IPS-11a (cell line): ENCODE data around the gene CDH4.

Source experiments
- H3K4me3 ChIP-seq: one replicate; pipeline ENCODE4 v1.5.1; 2013; ENCODE audit warnings: low read depth, low read length, control low read depth

Gene CDH4

DNA sequence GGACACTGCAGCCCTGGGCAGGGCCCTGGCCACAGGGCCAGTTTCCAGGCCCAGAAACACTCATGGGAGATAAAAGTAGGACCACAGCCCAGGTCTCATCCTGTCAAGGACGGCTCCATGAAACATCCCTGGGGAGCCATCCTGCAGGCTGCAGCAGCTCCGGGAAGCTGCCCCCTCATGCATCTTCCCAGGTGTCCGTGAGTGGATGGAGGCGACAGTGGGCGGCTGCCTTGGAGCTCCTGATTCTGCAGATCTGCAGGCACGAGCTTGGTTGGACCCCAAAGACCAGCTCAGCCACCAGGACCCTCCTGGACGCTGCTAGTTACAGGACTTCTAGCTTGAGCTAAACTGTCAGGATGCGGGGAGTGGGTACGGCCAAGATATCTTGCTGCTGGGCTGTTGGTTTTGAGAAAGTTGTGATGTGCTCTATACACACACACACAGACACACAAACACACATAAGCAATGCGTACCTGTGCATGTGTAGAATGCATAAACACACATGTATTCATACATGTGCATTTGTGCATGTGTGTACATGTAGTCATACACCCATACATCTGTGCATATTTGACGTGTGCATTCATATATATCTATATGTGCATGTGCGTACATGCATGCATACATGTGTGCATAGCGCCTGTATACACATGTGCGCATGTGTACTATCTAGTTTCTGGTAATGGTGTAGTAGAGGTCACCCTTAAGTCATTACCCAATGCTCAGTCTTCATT is 515.9 kb downstream of the CDH4 start:
- no peak overlapping the region for H3K4me3 ChIP-seq

DNA sequence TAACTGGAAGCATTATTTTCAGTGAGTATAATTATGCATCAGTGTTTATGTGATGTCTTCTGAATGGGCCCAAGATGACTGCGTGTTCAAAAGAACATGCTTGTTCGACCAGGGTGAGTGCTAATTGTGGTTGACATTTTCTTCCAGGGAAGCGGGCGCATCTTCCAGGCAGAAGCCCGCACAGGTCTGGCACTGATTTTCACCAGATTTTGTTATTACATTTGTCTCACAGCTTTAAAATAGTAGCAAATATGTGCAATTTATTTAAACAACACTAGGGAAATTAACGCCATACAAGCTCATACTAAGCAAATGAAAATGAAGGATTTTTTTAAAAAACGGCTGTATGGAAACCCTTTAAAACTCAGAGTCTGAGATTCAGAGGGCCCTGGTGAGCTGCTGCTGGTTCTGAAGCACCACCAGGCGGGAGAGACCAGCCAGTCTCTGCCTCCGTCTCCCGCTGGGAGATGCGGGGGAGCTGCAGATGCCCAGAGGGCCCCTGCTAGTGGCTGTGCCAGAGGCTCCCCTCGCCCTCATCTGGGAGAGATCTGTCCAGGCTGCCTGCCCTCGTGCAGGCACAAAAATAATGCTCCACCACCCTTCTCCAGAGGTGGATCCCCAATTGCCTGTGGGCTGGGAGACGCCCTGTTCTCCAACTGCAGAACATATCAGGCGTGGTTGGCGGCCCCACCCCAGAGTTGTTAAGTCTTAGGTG is 516.7 kb downstream of the CDH4 start:
- no peak overlapping the region for H3K4me3 ChIP-seq

DNA sequence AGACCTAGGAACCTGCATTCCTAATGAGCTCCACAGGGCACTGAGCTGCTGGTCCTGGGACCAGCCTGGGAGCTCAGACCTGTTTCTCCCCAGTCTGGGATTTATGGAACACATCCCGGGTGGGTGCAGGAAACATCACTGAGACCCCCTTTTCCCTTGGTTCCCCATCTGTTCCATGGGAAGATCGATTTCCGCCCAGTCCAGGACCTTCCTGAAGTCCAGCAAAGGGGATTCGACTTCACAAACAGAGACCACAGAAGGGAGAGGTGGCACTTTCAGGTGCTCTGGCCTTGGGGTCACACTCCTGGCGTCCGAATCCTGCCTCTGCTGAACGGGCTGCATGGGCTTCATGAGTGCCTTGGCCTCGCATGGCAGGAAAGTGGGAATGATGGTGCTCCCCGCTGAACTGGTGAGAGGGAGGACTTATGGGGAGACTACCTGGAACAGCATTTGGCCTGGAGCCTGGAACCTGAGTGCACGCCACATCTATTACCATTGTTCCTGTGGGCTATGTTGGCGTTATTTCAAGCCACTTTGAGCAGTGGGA is 517.3 kb downstream of the CDH4 start:
- no peak overlapping the region for H3K4me3 ChIP-seq

DNA sequence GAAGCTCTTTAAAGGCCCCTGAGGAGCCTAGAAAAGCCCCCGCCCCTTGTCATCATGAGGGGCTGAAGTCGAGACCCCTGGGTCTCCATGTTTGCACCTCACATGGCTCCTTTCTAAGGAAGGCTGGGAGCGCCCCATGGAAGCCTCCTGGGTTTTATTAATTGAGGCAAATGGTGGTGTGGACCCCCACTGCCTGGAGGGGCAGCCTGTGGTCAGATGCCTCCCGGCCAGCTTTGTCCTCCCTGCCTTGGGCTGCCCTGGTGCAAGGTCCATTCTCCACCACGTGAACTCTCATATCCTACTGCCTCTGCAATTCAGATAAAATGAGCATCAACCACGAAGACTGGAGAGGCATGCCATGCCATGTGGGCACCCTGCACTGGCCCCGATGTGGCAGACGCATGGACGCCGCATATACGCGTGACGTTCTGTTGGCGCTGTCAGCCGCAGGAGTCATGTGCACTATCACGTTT is 518.1 kb downstream of the CDH4 start:
- H3K4me3 ChIP-seq: no peak overlapping the region

DNA sequence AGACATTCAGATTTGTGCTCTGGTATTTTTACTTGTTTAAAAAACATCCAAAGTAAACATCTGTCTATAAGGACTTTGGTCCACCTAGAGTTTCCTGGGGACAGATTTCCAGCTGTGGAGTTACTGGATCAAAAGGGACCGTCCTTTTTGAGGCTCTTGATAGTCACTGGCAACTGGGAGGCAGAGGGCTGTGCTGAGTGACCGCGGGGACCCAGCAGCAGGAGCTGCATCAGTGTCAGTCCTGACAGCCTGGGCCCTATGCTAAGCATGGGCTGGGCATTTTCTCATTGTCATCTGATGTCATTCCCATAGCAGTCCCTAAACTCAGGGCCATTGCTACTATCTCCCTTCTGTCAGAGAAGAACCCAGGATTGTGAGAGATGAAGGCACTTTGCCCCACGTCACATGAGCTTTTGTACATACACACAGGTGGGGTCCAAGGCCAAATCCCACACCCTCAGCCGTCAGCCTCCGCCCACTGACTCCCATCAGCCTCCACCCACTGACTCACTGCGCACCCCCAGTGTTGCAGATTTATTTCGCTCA is 519.8 kb downstream of the CDH4 start:
- H3K4me3 ChIP-seq: no peak overlapping the region

DNA sequence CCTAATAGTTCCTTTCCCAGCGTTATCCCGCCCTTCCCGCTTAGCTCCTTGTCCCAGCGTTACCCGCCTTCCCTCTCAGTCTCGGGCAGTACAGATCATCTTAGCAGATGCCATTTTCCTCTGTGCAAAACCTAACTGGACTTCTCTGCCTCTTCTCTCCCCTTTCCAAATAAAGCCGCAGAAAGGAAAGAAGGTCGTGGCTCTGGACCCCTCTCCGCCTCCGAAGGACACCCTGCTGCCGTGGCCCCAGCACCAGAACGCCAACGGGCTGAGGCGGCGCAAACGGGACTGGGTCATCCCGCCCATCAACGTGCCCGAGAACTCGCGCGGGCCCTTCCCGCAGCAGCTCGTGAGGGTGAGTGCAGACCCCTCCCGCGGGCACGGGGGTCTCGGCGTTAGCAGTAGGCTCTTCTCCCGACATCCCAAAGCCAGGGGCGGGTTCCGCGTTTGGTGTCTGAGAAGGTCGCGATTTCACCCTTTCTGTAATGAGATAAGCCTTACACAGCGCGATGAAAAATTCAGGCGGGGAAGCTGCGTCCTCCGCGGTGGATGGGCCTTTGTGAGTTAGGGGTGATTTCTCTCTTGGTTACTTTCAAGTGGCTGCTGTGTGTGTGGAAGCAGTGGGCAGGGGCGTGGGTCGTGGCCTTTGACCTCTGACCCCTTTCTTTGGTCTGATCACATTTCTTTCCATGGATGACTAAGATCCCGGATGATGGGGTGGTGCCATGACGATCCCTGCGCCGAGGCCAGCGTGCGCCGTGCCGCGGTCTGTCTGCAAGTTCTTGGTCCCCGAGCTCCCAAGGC is 521.0 kb downstream of the CDH4 start:
- no peak overlapping the region for H3K4me3 ChIP-seq

DNA sequence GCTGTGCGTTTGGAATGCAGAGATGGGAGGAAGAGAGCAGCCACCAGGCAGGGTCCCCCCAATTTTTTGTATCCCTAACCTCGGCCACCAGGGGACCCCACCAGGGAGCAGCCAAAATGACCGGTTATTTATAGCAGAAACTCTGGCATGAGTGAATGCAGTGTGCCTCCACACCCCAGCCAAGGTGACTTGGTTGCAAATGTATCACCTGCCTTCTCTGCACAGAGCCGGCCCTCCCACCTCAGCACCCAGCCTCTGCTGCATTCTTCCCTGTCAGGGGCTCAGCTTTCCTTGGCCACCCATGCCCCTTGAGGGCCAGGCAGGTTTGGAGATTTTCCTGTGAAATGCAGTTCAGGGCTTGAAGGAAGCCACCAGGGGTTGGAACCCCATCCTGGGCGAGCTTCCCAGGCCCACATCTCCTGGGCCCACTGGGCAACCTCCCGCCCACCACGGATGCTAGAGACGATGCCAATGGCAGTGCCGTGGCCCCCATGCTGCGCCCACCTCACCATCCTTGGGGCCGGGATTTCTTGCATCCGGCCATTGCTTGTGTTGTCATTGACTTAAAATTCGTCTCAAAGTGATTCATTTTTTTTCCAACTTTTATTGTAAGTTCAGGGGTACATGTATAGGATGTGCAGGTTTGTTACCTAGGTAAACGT is 522.0 kb downstream of the CDH4 start:
- no peak overlapping the region for H3K4me3 ChIP-seq

DNA sequence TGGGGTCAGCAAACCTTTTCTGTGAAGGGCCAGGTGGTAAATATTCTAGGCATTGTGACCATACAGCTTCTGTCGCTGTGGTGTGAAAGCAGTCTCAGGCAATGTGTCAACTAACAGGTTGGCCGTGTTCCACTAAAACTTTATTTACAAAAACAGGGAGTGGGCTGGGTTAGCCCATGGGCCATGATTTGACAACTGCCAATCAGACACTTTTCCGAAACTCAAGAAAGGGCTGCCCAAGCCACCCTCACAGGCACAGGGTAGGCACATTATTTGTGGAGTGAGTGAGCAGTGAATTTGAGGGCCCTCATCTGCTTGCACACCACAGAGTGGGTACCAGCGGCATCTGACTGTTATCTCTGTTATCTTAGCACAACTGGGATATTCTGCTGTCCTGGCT is 523.4 kb downstream of the CDH4 start:
- no peak overlapping the region for H3K4me3 ChIP-seq

DNA sequence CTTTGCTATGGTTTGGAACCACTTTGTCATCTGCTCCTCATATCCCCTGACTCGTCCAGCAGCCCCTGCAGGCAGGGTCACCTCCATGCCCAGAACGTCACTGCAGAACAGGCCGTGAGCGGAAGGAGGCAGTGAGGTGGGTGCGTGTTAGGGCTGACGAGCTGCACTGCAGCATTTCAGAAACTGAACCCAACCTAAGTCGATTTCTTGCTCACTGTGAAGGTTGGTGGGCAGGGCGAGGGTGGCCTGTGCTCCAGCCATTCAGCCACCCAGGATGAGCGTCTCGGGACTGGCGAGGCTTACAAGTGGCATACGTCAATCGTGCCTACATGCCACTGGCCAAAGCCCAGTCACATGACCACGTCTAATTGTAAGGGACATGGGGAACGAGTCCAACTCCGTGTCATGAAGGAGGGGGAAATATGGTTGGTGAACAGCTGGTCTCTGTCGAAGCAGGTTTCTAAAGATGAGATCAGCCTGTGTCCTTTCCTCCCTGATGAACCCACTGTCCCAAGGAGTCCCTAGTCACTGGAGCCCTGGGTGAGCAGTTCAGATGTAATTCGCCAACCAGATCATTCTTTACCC is 524.5 kb downstream of the CDH4 start:
- no peak overlapping the region for H3K4me3 ChIP-seq

DNA sequence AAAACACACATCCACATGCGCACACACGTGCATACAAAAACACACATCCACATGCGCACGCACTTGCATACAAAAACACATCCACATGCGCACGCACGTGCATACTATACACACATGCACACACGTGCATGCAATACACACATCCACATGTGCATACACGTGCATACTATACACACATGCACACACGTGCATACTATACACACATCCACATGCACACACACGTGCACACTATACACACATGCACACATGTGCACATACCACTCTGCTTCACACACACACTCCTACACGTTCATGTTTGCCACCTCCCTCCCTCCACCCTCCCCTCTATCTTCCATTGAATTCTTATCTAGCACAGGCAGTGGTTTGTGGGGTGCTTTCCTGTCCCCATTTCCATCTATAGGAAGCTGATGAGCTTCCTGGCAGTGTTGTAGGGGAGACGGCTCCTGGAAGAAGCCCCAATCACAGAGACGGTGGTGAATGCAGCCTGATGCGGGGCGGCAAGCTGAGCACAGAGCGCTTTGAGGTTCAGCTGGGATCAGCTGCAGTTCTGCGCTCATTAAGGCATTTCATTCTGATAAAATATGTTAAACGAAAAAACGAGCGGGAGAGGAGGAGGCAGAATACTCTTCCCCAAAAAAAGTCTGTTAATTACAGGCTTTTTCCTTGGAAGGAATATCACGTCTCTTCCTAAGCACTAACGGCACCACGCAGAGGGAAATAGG is 525.9 kb downstream of the CDH4 start:
- H3K4me3 ChIP-seq: no peak overlapping the region

DNA sequence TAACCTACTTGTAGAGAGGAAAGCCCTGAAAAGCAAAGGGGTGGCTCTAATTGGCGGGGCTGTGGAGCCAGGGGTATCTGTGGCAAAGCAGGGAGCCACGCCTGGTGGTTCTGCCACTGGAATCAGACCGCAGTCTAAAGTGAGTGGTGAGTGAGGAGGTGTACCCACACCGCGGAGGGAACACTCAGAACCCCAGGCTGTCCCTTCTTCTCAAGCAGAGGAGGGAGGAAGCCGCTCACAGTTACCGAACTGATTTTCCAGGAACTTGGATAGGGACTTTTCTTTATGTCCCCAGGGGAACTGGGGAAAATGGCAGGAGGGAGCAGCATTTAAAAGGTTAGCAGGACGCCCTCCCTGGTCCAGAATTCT is 526.4 kb downstream of the CDH4 start:
- no peak overlapping the region for H3K4me3 ChIP-seq

DNA sequence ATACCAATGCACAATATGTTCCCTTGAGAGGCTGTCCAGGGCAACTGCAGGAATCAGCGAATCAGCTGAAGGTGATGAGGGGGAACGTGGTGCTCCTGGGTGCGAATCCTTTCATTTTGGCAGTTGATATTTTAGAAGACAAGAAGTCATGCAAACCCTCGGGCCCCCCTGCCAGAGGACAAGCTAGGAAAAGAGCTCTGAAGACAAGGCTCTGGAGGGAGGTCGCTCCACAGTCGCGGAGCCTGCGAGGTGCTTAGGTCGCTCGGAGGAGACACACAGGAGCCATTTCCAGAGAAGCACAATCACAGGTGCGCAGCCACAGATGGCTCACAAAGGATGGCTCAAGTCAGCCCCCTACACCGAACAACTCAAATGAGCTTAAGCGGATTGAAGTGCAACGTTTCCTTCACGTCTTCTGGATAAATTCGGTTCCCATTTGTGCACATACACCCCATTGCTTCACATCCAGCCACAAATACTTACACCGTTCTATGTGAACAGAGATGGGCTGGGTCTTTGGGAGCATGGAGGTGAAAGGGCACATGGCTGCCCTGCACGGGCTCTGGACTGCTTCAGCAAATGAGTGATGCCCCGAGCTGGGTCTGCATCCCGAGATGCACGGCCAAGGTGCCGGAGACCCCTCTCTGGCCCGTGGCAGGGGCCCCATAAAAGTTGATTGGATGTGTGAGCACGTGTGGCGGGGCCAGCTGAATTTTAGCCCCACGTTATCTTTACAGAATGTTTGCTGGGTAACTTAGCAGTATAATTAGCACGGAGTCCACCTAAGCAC is 527.3 kb downstream of the CDH4 start:
- H3K4me3 ChIP-seq: no peak overlapping the region

DNA sequence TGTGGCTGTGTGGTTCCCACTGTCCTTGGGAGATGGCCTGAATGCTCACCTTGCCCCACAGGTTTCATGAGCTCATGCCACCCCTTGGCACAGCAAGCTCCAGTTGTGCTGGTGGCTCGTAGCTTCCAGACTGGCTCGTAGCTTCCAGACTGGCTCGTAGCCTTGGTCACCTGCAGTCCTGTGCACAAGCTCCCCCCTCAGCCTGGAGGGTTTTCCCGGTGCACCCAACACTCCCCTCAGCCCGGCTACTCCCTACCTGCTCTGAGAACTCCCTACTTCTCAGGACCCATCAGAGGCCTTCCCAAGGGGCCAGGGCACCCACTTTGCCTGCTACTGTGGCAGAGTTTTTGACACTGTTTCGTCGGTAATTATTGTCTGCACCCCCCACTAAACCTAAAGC is 528.0 kb downstream of the CDH4 start:
- no peak overlapping the region for H3K4me3 ChIP-seq

DNA sequence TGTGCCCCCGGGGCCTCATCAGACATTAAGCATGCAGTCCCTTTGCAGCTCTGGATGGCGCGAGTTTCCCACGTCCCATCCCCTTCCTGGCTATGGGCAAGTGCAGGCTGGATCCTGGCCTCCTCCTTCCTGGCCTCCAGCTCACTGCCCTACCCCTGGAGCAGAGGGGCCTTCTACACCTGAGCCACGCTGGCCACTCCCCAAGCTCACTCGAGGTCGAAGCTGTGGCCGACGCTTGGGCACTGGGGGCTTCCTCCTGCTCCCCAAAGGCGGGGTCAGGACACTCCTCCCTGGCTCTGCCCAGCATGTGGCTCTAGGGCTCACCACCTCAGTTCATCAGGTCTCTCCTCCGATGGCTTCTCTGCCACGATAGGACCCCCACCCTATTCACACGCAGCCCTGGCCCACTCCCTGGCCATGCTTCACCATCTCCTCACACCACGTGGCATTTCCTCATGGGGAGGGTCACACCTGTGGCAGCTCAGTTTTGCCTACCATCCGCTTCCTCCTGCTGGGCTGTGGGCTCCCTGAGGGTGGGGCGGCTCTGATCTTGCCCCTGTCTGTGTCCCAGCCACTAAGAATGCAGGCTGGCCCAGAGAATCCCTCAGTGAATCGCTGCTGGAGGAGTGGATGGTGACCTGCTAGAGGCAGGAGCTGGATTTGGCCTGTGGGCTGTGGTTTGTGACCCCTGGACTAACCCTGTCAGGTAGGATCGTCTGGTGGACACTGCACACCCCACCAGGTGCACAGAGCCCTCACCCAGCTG is 532.9 kb downstream of the CDH4 start:
- H3K4me3 ChIP-seq: no peak overlapping the region

DNA sequence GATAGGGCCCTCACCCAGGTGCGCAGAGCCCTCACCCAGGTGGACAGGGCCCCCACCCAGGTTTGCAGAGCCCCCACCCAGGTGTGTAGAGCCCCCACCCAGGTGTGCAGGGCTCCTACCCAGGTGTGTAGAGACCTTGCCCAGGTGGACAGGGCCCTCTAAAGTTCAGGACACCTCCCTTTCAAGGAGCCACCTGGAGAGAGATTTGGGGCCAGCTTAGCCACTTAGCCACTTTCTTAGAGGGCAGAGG is 533.4 kb downstream of the CDH4 start:
- no peak overlapping the region for H3K4me3 ChIP-seq

DNA sequence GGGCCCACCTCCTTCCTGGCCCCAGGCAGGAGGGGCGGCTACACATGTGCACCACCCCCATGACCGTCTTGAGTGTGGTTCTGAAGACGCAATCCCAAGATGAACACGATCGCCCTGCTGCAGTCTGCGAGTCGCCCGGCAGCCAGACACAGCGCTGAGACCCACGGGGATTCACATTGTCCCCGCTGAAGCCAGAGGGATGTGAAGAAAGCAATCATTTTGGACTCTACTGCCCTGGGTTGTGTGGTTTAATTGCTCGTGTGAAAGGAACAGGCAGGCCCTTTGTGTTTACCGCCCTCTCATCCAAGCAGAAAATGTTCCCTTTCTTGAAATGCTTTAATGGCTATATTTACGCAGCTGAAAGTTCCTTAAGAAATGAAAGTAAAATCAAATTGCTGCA is 534.2 kb downstream of the CDH4 start:
- no peak overlapping the region for H3K4me3 ChIP-seq

DNA sequence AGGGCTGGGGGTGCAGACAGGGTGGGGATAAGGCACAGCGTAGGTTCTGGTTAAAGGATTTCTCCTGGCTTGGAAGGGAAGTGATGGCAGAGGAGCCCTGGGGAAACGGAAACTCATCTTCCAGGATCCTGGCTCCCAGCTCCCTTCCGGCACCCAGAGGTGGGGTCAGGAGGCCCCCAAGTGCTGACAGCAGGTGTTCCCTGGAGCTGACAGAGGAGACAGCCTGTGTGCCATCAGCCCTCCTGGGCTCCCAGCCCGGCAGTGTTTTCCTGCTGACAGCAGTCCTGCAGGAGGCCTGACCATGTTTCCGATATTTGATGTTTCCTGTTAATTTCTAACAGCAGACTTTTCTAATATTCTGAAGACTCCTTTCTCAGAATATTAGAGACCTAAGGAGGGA is 536.3 kb downstream of the CDH4 start:
- H3K4me3 ChIP-seq: no peak overlapping the region

DNA sequence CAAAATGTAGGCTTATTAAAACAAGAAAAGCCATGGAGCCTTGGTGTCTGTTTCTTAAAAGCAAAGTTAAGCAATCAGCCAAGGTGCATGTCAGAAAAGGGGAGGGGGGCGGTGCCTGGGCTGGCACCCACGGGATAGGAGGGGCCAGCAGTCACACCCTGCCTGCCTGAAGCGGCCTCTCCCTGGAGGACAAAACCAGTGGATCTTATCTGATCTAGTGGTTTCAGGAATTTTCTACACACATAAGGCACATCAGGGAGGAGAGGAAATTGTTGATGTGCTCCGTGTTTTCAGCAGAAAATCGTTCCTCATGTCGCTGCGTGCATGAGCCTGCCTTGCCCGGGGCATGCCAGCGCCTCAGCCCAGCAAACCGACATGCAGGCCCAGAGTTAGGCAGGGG is 537.3 kb downstream of the CDH4 start:
- H3K4me3 ChIP-seq: no peak overlapping the region
